HG03457 (cell line): ENCODE data around the gene GRIP1.

ENCODE experiments used
- ATAC-seq: cut with Tn5 transposase; IDR thresholded peaks from one replicate; pipeline ENCODE4 v1.9.1; 2021; ENCODE audit warnings: moderate number of reproducible peaks; ENCODE audit not compliant: unreplicated experiment

The GRIP1 gene

GRCh38 chr12:66398931-66399910 lies 279.7 kb downstream of the GRIP1 start:
- no peak for ATAC-seq

- no peak for ATAC-seq
Measured at GRCh38 chr12:66397574-66398290, 281.1 kb downstream of the GRIP1 start.

GRCh38 chr12:66393890-66394289 lies 285.0 kb downstream of the GRIP1 start:
- ATAC-seq = no peak

- no peak for ATAC-seq
Measured at GRCh38 chr12:66392266-66392915, 286.5 kb downstream of the GRIP1 start.

GRCh38 chr12:66388517-66388916 lies 290.4 kb downstream of the GRIP1 start:
- no peak for ATAC-seq

- no peak for ATAC-seq
Measured at GRCh38 chr12:66387117-66387516, 291.8 kb downstream of the GRIP1 start.

- no peak for ATAC-seq
Measured at GRCh38 chr12:66380769-66381535, 297.9 kb downstream of the GRIP1 start.

GRCh38 chr12:66379616-66380015 lies 299.3 kb downstream of the GRIP1 start:
- ATAC-seq = no peak

GRCh38 chr12:66375560-66375959 lies 303.3 kb downstream of the GRIP1 start:
- ATAC-seq = no peak

GRCh38 chr12:66371982-66372381 lies 306.9 kb downstream of the GRIP1 start:
- ATAC-seq = no peak

GRCh38 chr12:66367015-66367667 lies 311.7 kb downstream of the GRIP1 start:
- no peak for ATAC-seq

- no peak for ATAC-seq
Measured at GRCh38 chr12:66365718-66366490, 313.0 kb downstream of the GRIP1 start.

- no peak for ATAC-seq
Measured at GRCh38 chr12:66361703-66362102, 317.2 kb downstream of the GRIP1 start.

GRCh38 chr12:66359300-66359699 lies 319.6 kb downstream of the GRIP1 start:
- ATAC-seq = no peak

GRCh38 chr12:66354291-66354690 lies 324.6 kb downstream of the GRIP1 start:
- ATAC-seq = no peak

GRCh38 chr12:66352899-66353298 lies 326.0 kb downstream of the GRIP1 start:
- no peak for ATAC-seq

- no peak for ATAC-seq
Measured at GRCh38 chr12:66352197-66352596, 326.7 kb downstream of the GRIP1 start.

- ATAC-seq = no peak
Measured at GRCh38 chr12:66351301-66351700, 327.6 kb downstream of the GRIP1 start.

GRCh38 chr12:66345956-66346355 lies 332.9 kb downstream of the GRIP1 start:
- no peak for ATAC-seq
